ENCODE data around the gene IGDCC3.
"Not testable (repeated sequence)": the region's sequence is repeated elsewhere in the genome, so short reads cannot be mapped to it uniquely, and the experiment has no call there.

The IGDCC3 gene

GRCh38 chr15:65399001-65399706 is 21.4 kb upstream of the IGDCC3 start:
- TF ChIP-seq ZNF274 (IDR thresholded peaks at IDR 0.05; ENCODE audit: low read depth, low read length), result no peak
- no peak for TF ChIP-seq YY1 (IDR thresholded peaks at IDR 0.05; ENCODE audit: insufficient read depth, insufficient read length)
- TF ChIP-seq SUZ12 (IDR thresholded peaks at IDR 0.05; ENCODE audit: extremely low read depth, insufficient read depth, insufficient read length), result no peak
- no peak overlapping the region for H3K4me3 ChIP-seq (ENCODE audit: insufficient read length, low read depth)
- peaks cover 9% of the 10 kb centered on the region for H3K4me1 ChIP-seq (ENCODE audit: insufficient read depth, insufficient read length)
- no peak overlapping the region for H3K9ac ChIP-seq (ENCODE audit: insufficient read length, low read depth)
- H3K27me3 ChIP-seq (ENCODE audit: insufficient read depth, insufficient read length), result no peaks in the 10 kb centered on the region
- peaks cover 19% of the 10 kb centered on the region for H3K36me3 ChIP-seq (ENCODE audit: insufficient read depth, insufficient read length, low read length)
- no peak for DNase-seq (ENCODE audit: low read depth, low spot score)
- H3K9me3 ChIP-seq (ENCODE audit: insufficient read depth, low read length), result no peaks in the 10 kb centered on the region

GRCh38 chr15:65398486-65398885 is 20.7 kb upstream of the IGDCC3 start:
- not testable (repeated sequence) for H3K9ac ChIP-seq (ENCODE audit: insufficient read length, low read depth)

GRCh38 chr15:65396965-65397317 is 19.1 kb upstream of the IGDCC3 start:
- Histone ChIP-seq H3K9me3 (ENCODE audit: insufficient read depth, low read length) (no peaks in the 10 kb centered on the region), H3K36me3 (ENCODE audit: insufficient read depth, insufficient read length, low read length) (peaks cover 38% of the 10 kb centered on the region), H3K4me1 (ENCODE audit: insufficient read depth, insufficient read length) (peaks cover 9% of the 10 kb centered on the region), H3K4me3 (ENCODE audit: insufficient read length, low read depth) (no peak overlapping the region), H3K9ac (ENCODE audit: insufficient read length, low read depth) (no peak overlapping the region), H3K27me3 (ENCODE audit: insufficient read depth, insufficient read length) (no peaks in the 10 kb centered on the region)
- TF ChIP-seq SUZ12 (IDR thresholded peaks at IDR 0.05; ENCODE audit: extremely low read depth, insufficient read depth, insufficient read length) (no peak), ZNF274 (IDR thresholded peaks at IDR 0.05; ENCODE audit: low read depth, low read length) (no peak), YY1 (IDR thresholded peaks at IDR 0.05; ENCODE audit: insufficient read depth, insufficient read length) (no peak)
- DNase-seq (ENCODE audit: low read depth, low spot score), result no peak

More at GRCh38 chr15:65398486-65398885, 20.7 kb upstream of the IGDCC3 start:
- not testable (repeated sequence) for H3K27me3 ChIP-seq (ENCODE audit: insufficient read depth, insufficient read length); H3K9me3 ChIP-seq (ENCODE audit: insufficient read depth, low read length); H3K4me1 ChIP-seq (ENCODE audit: insufficient read depth, insufficient read length); H3K4me3 ChIP-seq (ENCODE audit: insufficient read length, low read depth); DNase-seq (ENCODE audit: low read depth, low spot score)
- peaks cover 24% of the 10 kb centered on the region for H3K36me3 ChIP-seq (ENCODE audit: insufficient read depth, insufficient read length, low read length)

GRCh38 chr15:65396283-65396964 is 18.6 kb upstream of the IGDCC3 start:
- Histone ChIP-seq H3K4me1 (ENCODE audit: insufficient read depth, insufficient read length) (peaks cover 7% of the 10 kb centered on the region), H3K27me3 (ENCODE audit: insufficient read depth, insufficient read length) (no peaks in the 10 kb centered on the region), H3K4me3 (ENCODE audit: insufficient read length, low read depth) (no peak overlapping the region), H3K9ac (ENCODE audit: insufficient read length, low read depth) (no peak overlapping the region), H3K9me3 (ENCODE audit: insufficient read depth, low read length) (no peaks in the 10 kb centered on the region), H3K36me3 (ENCODE audit: insufficient read depth, insufficient read length, low read length) (peaks cover 43% of the 10 kb centered on the region)
- no peak for DNase-seq (ENCODE audit: low read depth, low spot score)
- TF ChIP-seq ZNF274 (IDR thresholded peaks at IDR 0.05; ENCODE audit: low read depth, low read length) (no peak), SUZ12 (IDR thresholded peaks at IDR 0.05; ENCODE audit: extremely low read depth, insufficient read depth, insufficient read length) (no peak), YY1 (IDR thresholded peaks at IDR 0.05; ENCODE audit: insufficient read depth, insufficient read length) (no peak)

GRCh38 chr15:65395567-65396202 is 17.9 kb upstream of the IGDCC3 start:
- no peak for TF ChIP-seq ZNF274 (IDR thresholded peaks at IDR 0.05; ENCODE audit: low read depth, low read length)
- TF ChIP-seq YY1 (IDR thresholded peaks at IDR 0.05; ENCODE audit: insufficient read depth, insufficient read length), result no peak
- no peak for TF ChIP-seq SUZ12 (IDR thresholded peaks at IDR 0.05; ENCODE audit: extremely low read depth, insufficient read depth, insufficient read length)
- H3K4me1 ChIP-seq (ENCODE audit: insufficient read depth, insufficient read length), result peaks cover 7% of the 10 kb centered on the region
- no peak for DNase-seq (ENCODE audit: low read depth, low spot score)
- H3K9ac ChIP-seq (ENCODE audit: insufficient read length, low read depth), result no peak overlapping the region
- H3K9me3 ChIP-seq (ENCODE audit: insufficient read depth, low read length), result no peaks in the 10 kb centered on the region
- H3K4me3 ChIP-seq (ENCODE audit: insufficient read length, low read depth), result no peak overlapping the region
- peaks cover 47% of the 10 kb centered on the region for H3K36me3 ChIP-seq (ENCODE audit: insufficient read depth, insufficient read length, low read length)
- H3K27me3 ChIP-seq (ENCODE audit: insufficient read depth, insufficient read length), result no peaks in the 10 kb centered on the region

GRCh38 chr15:65394936-65395335 is 17.1 kb upstream of the IGDCC3 start:
- H3K4me1 ChIP-seq (ENCODE audit: insufficient read depth, insufficient read length), result peaks cover 2% of the 10 kb centered on the region
- peaks cover 52% of the 10 kb centered on the region for H3K36me3 ChIP-seq (ENCODE audit: insufficient read depth, insufficient read length, low read length)
- H3K27me3 ChIP-seq (ENCODE audit: insufficient read depth, insufficient read length), result no peaks in the 10 kb centered on the region
- no peak for TF ChIP-seq YY1 (IDR thresholded peaks at IDR 0.05; ENCODE audit: insufficient read depth, insufficient read length)
- TF ChIP-seq SUZ12 (IDR thresholded peaks at IDR 0.05; ENCODE audit: extremely low read depth, insufficient read depth, insufficient read length), result no peak
- no peak for TF ChIP-seq ZNF274 (IDR thresholded peaks at IDR 0.05; ENCODE audit: low read depth, low read length)
- no peak for DNase-seq (ENCODE audit: low read depth, low spot score)
- H3K9me3 ChIP-seq (ENCODE audit: insufficient read depth, low read length), result no peaks in the 10 kb centered on the region
- H3K9ac ChIP-seq (ENCODE audit: insufficient read length, low read depth), result no peak overlapping the region
- H3K4me3 ChIP-seq (ENCODE audit: insufficient read length, low read depth), result no peak overlapping the region

- Histone ChIP-seq H3K27me3 (ENCODE audit: insufficient read depth, insufficient read length) (no peaks in the 10 kb centered on the region), H3K4me3 (ENCODE audit: insufficient read length, low read depth) (no peak overlapping the region), H3K9ac (ENCODE audit: insufficient read length, low read depth) (no peak overlapping the region), H3K36me3 (ENCODE audit: insufficient read depth, insufficient read length, low read length) (peaks cover 58% of the 10 kb centered on the region), H3K9me3 (ENCODE audit: insufficient read depth, low read length) (no peaks in the 10 kb centered on the region), H3K4me1 (ENCODE audit: insufficient read depth, insufficient read length) (peaks cover 2% of the 10 kb centered on the region)
- DNase-seq (ENCODE audit: low read depth, low spot score), result no peak
- TF ChIP-seq YY1 (IDR thresholded peaks at IDR 0.05; ENCODE audit: insufficient read depth, insufficient read length) (no peak), ZNF274 (IDR thresholded peaks at IDR 0.05; ENCODE audit: low read depth, low read length) (no peak), SUZ12 (IDR thresholded peaks at IDR 0.05; ENCODE audit: extremely low read depth, insufficient read depth, insufficient read length) (no peak)
Measured at GRCh38 chr15:65394280-65394789, 16.5 kb upstream of the IGDCC3 start.
